Activated CD4-positive, alpha-beta T cell treated with anti-CD3 and anti-CD28 coated beads, Interleukin-2, amount 10 ng/mL, durations not matched to agents 24 days and 14 days (primary cell): Measurements from ENCODE around the gene KHDRBS2. TPM values are rescaled to one million over a fixed set of nuclear protein-coding genes. Genes with fewer than 3 reads are reported as not detected.

Experiments used
- DNase-seq: peaks from one replicate; pipeline ENCODE4 v3.0.0; 2022
- H3K27ac Mint-ChIP-seq: one replicate; pipeline ENCODE4 v1.8.0; 2022; ENCODE audit warnings: mild to moderate bottlenecking, mixed read lengths
- H3K27me3 Mint-ChIP-seq: one replicate; pipeline ENCODE4 v1.8.0; 2022; ENCODE audit warnings: mixed read lengths
- H3K36me3 Mint-ChIP-seq: one replicate; pipeline ENCODE4 v1.8.0; 2022; ENCODE audit warnings: low read depth, mild to moderate bottlenecking, mixed read lengths
- H3K4me1 Mint-ChIP-seq: one replicate; pipeline ENCODE4 v1.8.0; 2021; ENCODE audit warnings: mixed read lengths
- H3K4me3 Mint-ChIP-seq: one replicate; pipeline ENCODE4 v1.8.0; 2022; ENCODE audit warnings: mild to moderate bottlenecking, moderate library complexity, mixed read lengths
- H3K9me3 Mint-ChIP-seq: one replicate; pipeline ENCODE4 v1.8.0; 2021; ENCODE audit warnings: mixed read lengths
- intact Hi-C: fragments of 100-400 bp; cut with micrococcal nuclease; formaldehyde crosslinking; loops from one replicate; pipeline ENCODE4 v1.15.1; 2023
- total RNA-seq: library from RNA; stranded (reverse); gene quantifications from 2 replicates; pipeline ENCODE4 v1.2.3, GENCODE V29; 2022

The KHDRBS2 gene
- total RNA-seq, 1 donor from 2014 or later, result not detected

DNA sequence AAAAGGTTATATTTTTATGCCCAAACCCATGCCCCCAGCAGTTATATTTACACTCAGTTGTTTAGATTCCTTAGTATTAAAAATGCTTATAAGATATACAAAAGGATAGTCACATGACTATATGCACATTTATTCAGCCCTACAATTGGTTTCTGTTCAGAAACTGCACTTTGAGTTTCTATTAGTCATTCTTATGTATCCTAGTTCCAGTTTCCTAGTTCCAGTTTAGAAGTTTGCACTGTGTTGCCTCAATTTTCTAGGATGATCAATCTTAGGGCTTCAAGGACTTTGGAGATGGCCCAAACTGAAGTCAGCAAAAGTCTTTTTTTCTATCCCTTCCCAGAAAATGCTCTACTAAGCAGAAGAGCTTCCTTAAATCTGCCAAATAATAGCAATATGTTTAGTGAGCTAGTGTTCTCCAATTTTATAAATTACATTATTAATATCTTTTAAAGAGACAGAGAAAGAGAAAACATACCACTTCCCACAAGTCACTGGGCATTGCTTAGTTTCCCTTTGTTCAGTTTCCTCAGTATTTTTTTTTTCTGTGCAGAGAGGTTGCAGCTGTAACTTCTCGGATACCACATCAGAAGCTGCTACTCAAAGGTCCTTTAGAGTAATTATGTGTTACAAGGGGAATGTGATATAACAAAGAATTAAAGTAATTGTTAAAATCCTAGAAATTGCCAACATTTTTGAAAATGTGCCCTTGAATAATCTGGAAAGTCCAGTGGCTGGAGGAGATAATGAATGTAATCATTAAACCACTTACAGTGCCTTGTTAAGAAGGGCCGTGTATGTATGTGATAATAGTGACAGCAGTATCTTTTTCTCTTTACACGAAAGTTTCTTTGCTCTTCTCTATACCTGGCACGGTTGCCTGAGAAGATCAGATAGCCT is 138.8 kb downstream of the KHDRBS2 start:
- H3K9me3 Mint-ChIP-seq, result no peaks in the 10 kb centered on the region
- no peak overlapping the region for H3K27ac Mint-ChIP-seq
- no peak overlapping the region for H3K4me3 Mint-ChIP-seq
- H3K36me3 Mint-ChIP-seq, result no peaks in the 10 kb centered on the region
- H3K27me3 Mint-ChIP-seq, result no peaks in the 10 kb centered on the region
- intact Hi-C loops, result no loop called here
- no peak for DNase-seq
- no peaks in the 10 kb centered on the region for H3K4me1 Mint-ChIP-seq

- H3K36me3 Mint-ChIP-seq, result no peaks in the 10 kb centered on the region
- peaks cover 14% of the 10 kb centered on the region for H3K9me3 Mint-ChIP-seq
- DNase-seq, result no peak
- no peaks in the 10 kb centered on the region for H3K4me1 Mint-ChIP-seq
- intact Hi-C loops, result no loop called here
- no peak overlapping the region for H3K4me3 Mint-ChIP-seq
- no peak overlapping the region for H3K27ac Mint-ChIP-seq
- H3K27me3 Mint-ChIP-seq, result no peaks in the 10 kb centered on the region
Observed at GRCh38 chr6:62129127-62129526, 156.9 kb downstream of the KHDRBS2 start.

DNA sequence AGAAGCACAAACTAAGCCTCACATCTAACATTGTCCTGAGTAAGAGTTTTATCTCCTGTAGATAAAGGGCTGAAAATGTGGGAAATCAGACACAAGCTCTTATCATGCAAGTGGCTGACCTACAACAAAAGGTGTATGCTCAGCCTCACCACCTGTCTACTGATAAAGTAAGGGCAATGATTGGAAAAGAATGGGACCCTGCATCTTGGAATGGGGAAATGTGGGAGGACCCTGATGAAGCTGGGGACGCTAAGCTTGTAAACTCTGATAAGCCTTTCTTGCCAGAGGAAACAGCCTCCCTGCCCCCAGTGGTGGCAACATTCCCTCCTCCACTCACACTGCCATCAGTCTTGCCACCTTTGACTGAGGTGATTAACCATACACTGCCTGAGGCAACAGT is 166.6 kb downstream of the KHDRBS2 start:
- Mint-ChIP-seq H3K9me3 (peaks cover 15% of the 10 kb centered on the region), H3K4me3 (no peak overlapping the region), H3K27ac (no peak overlapping the region), H3K4me1 (no peaks in the 10 kb centered on the region), H3K36me3 (no peaks in the 10 kb centered on the region), H3K27me3 (no peaks in the 10 kb centered on the region)
- intact Hi-C loops, result no loop called here
- DNase-seq, result no peak

DNA sequence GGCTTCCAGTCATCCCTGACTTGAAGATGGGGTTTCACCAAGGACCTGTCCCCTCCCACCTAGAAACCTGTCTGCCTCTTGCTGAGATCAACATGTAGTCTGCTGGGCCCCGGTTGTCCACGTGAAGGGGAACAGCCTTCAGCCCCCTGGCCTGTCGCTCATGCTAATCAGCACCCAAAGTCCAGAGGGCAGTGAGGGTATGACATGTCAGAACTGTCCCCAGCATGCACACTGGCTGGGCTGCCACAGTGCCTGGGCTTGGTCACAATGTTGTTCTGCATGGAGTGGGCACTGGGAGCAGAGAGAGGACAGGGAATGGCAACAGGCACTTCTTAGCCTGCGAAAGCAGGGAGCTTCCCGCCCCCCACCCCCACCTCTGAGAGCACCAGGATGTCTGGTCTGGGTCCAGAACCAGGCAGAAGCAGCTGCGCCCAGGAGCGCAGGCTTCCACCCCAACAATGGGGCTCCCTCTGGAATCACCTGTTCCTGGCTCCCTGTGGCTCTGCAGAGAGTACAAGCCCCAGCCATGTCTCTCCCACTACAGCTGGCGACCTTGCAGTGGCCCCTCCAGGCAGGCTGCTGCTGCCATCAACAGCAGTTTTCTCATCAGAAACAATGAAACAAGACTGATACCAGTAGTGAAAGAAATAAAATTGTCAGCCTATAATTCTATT is 182.7 kb downstream of the KHDRBS2 start:
- intact Hi-C loops, result no loop called here
- DNase-seq, result no peak
- Mint-ChIP-seq H3K27me3 (no peaks in the 10 kb centered on the region), H3K36me3 (no peaks in the 10 kb centered on the region), H3K4me1 (no peaks in the 10 kb centered on the region), H3K9me3 (peaks cover 12% of the 10 kb centered on the region), H3K4me3 (no peak overlapping the region), H3K27ac (no peak overlapping the region)

DNA sequence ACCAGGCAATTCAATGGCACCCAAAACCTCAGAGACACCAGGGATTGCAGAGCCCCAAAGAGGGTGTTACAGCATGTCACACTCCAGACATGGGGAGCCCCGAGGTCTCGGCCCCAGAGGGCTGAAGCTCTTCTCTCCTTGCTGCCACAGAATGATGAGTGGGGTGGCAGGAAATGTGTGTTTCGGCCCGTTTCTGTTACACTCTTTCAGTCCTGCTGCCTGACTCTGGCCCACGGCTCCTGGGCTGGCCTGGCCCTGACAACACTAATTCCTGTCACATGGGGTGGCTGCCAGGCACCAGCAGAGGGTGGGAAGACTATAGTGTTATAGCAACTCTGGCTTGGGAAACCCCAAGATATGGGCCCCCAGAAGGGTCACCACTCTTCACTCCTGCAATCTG is 183.6 kb downstream of the KHDRBS2 start:
- Mint-ChIP-seq H3K27ac (no peak overlapping the region), H3K9me3 (peaks cover 12% of the 10 kb centered on the region), H3K4me3 (no peak overlapping the region), H3K36me3 (no peaks in the 10 kb centered on the region), H3K27me3 (no peaks in the 10 kb centered on the region), H3K4me1 (no peaks in the 10 kb centered on the region)
- DNase-seq, result no peak
- intact Hi-C loops, result no loop called here

- Mint-ChIP-seq H3K27ac (no peak overlapping the region), H3K27me3 (no peaks in the 10 kb centered on the region), H3K4me1 (no peaks in the 10 kb centered on the region), H3K36me3 (no peaks in the 10 kb centered on the region), H3K9me3 (peaks cover 4% of the 10 kb centered on the region), H3K4me3 (no peak overlapping the region)
- DNase-seq, result no peak
- intact Hi-C loops, result no loop called here
Observed at GRCh38 chr6:62090442-62091229, 195.4 kb downstream of the KHDRBS2 start.

DNA sequence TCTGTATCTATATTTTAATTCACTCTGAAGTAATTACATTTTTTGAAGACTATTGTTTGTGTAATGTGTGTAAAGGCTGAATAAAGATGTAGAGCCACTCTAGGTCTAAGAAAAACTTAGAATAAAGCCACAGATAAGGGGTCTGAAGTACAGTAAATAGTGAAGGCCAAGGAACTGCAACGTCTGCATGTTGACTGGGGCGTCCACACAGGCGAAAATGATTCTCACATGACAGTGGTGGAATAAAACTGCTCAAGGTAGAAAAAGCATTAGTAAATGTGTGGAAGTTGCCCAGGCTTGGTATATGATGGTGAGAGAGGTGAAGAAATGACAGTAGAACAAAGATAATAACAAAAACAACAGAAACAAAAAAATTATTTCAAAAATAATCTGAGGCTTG is 196.2 kb downstream of the KHDRBS2 start:
- no peaks in the 10 kb centered on the region for H3K27me3 Mint-ChIP-seq
- no peak overlapping the region for H3K27ac Mint-ChIP-seq
- no peaks in the 10 kb centered on the region for H3K36me3 Mint-ChIP-seq
- intact Hi-C loops, result no loop called here
- H3K4me1 Mint-ChIP-seq, result no peaks in the 10 kb centered on the region
- no peak for DNase-seq
- no peak overlapping the region for H3K4me3 Mint-ChIP-seq
- H3K9me3 Mint-ChIP-seq, result peaks cover 3% of the 10 kb centered on the region

DNA sequence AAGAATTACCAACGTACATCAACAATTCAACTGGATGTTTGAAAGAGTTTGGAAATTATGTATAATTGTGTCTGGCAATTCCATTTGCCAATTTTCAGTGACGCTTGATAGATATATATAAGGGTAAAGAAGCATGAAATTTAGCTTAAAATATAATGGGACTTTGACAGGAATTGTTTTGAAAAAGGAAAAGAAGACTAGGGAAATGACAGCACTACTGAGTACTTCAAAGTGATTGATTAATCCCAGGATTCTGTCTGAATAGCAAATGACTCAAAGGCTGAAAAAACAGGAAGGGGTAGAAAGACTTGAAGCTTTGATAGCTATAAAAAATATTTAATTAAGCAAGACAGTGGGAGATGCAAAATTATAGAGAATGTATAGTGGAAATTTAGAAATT is 200.0 kb downstream of the KHDRBS2 start:
- Mint-ChIP-seq H3K9me3 (no peaks in the 10 kb centered on the region), H3K27ac (no peak overlapping the region), H3K4me1 (no peaks in the 10 kb centered on the region), H3K36me3 (no peaks in the 10 kb centered on the region), H3K27me3 (no peaks in the 10 kb centered on the region), H3K4me3 (no peak overlapping the region)
- no peak for DNase-seq
- intact Hi-C loops, result no loop called here

- H3K4me1 Mint-ChIP-seq, result no peaks in the 10 kb centered on the region
- no peaks in the 10 kb centered on the region for H3K36me3 Mint-ChIP-seq
- H3K27me3 Mint-ChIP-seq, result no peaks in the 10 kb centered on the region
- intact Hi-C loops, result no loop called here
- H3K4me3 Mint-ChIP-seq, result no peak overlapping the region
- H3K27ac Mint-ChIP-seq, result no peak overlapping the region
- peaks cover 10% of the 10 kb centered on the region for H3K9me3 Mint-ChIP-seq
- DNase-seq, result no peak
Observed at GRCh38 chr6:62075869-62076268, 210.2 kb downstream of the KHDRBS2 start.

- intact Hi-C loops, result no loop called here
- Mint-ChIP-seq H3K27ac (no peak overlapping the region), H3K36me3 (no peaks in the 10 kb centered on the region), H3K9me3 (peaks cover 3% of the 10 kb centered on the region), H3K4me3 (no peak overlapping the region), H3K27me3 (no peaks in the 10 kb centered on the region), H3K4me1 (no peaks in the 10 kb centered on the region)
- no peak for DNase-seq
Observed at GRCh38 chr6:62059901-62060300, 226.1 kb downstream of the KHDRBS2 start.

DNA sequence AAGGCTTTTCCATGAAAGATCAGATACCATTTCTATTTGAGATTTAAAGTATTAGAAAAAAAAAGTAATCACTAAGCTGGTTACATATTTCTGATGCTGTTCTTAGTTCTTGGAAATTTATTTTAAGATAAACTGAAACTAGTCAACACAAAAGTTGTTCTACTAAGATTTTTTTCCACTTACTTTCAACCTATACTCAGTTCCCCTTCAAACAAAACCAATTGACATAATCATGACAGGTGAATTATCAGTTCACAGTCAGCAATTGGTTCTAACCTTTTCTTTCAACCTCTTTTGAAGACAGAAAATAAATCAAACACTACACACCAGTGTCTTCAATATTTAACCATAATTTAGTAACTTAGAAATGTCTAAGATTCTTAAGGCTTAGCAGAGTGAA is 228.7 kb downstream of the KHDRBS2 start:
- H3K4me3 Mint-ChIP-seq, result no peak overlapping the region
- no peaks in the 10 kb centered on the region for H3K4me1 Mint-ChIP-seq
- no peaks in the 10 kb centered on the region for H3K36me3 Mint-ChIP-seq
- peaks cover 3% of the 10 kb centered on the region for H3K9me3 Mint-ChIP-seq
- H3K27ac Mint-ChIP-seq, result no peak overlapping the region
- intact Hi-C loops, result no loop called here
- no peak for DNase-seq
- H3K27me3 Mint-ChIP-seq, result no peaks in the 10 kb centered on the region

GRCh38 chr6:62045502-62045901 is 240.5 kb downstream of the KHDRBS2 start:
- no peaks in the 10 kb centered on the region for H3K4me1 Mint-ChIP-seq
- intact Hi-C loops, result no loop called here
- no peaks in the 10 kb centered on the region for H3K27me3 Mint-ChIP-seq
- no peak overlapping the region for H3K4me3 Mint-ChIP-seq
- DNase-seq, result no peak
- no peaks in the 10 kb centered on the region for H3K9me3 Mint-ChIP-seq
- H3K27ac Mint-ChIP-seq, result no peak overlapping the region
- H3K36me3 Mint-ChIP-seq, result no peaks in the 10 kb centered on the region

GRCh38 chr6:62043084-62043483 is 242.9 kb downstream of the KHDRBS2 start:
- H3K4me1 Mint-ChIP-seq, result no peaks in the 10 kb centered on the region
- no peak for DNase-seq
- no peak overlapping the region for H3K4me3 Mint-ChIP-seq
- H3K27me3 Mint-ChIP-seq, result no peaks in the 10 kb centered on the region
- H3K9me3 Mint-ChIP-seq, result no peaks in the 10 kb centered on the region
- intact Hi-C loops, result no loop called here
- no peak overlapping the region for H3K27ac Mint-ChIP-seq
- no peaks in the 10 kb centered on the region for H3K36me3 Mint-ChIP-seq

DNA sequence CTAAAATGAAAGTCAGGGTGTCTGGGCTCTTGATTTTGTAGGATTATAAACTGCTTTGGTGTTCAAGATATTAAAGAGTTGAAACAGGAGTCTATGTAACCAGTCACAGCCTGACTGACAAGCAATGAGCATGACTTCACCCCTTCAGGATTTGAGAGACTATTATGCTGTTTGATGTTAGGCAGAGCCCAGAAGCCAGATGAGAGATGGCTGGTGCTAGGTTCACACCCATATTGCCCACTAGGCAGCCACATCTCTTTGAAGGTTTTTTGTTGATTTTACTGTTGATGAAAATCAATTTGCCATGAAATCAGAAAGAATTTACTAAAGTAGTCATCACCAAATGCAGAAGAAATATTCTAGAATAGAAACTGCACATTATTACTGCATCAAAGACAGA is 243.6 kb downstream of the KHDRBS2 start:
- H3K27me3 Mint-ChIP-seq, result no peaks in the 10 kb centered on the region
- no peaks in the 10 kb centered on the region for H3K9me3 Mint-ChIP-seq
- no peak overlapping the region for H3K27ac Mint-ChIP-seq
- H3K4me1 Mint-ChIP-seq, result no peaks in the 10 kb centered on the region
- H3K4me3 Mint-ChIP-seq, result no peak overlapping the region
- intact Hi-C loops, result no loop called here
- no peak for DNase-seq
- H3K36me3 Mint-ChIP-seq, result no peaks in the 10 kb centered on the region
